Muscle layer of duodenum (tissue), 2 donors: ENCODE data around the gene SLC6A9.

Source experiments
- H3K27ac ChIP-seq: one replicate; pipeline ENCODE4 v1.7.0; 2013; ENCODE audit warnings: mild to moderate bottlenecking, low read length
- H3K27me3 ChIP-seq: one replicate; pipeline ENCODE4 v1.7.0; 2013; ENCODE audit warnings: low read depth, mild to moderate bottlenecking, control low read depth, low read length
- H3K36me3 ChIP-seq, 2 donors: one replicate each; pipeline ENCODE4 v1.7.0; 2013; ENCODE audit warnings: low read length in 2 of 2, control low read depth in 1 of 2, mild to moderate bottlenecking in 1 of 2; ENCODE audit not compliant: insufficient read depth in 2 of 2, control insufficient read depth in 1 of 2
- H3K4me1 ChIP-seq, 2 donors: one replicate each; pipeline ENCODE4 v1.7.0; 2013; ENCODE audit warnings: low read length in 2 of 2, mild to moderate bottlenecking in 2 of 2, control low read depth in 1 of 2, moderate library complexity in 1 of 2; ENCODE audit not compliant: insufficient read depth in 2 of 2, control insufficient read depth in 1 of 2
- H3K4me3 ChIP-seq, 2 donors: one replicate each; pipeline ENCODE4 v1.7.0; 2013; ENCODE audit warnings: low read length in 2 of 2, low read depth in 1 of 2, mild to moderate bottlenecking in 1 of 2
- H3K9me3 ChIP-seq, 2 donors: one replicate each; pipeline ENCODE4 v1.7.0; 2013; ENCODE audit warnings: low read length in 2 of 2, control low read depth in 1 of 2, mild to moderate bottlenecking in 1 of 2; ENCODE audit not compliant: control insufficient read depth in 1 of 2
- donor health status: healthy.

SLC6A9 gene

DNA sequence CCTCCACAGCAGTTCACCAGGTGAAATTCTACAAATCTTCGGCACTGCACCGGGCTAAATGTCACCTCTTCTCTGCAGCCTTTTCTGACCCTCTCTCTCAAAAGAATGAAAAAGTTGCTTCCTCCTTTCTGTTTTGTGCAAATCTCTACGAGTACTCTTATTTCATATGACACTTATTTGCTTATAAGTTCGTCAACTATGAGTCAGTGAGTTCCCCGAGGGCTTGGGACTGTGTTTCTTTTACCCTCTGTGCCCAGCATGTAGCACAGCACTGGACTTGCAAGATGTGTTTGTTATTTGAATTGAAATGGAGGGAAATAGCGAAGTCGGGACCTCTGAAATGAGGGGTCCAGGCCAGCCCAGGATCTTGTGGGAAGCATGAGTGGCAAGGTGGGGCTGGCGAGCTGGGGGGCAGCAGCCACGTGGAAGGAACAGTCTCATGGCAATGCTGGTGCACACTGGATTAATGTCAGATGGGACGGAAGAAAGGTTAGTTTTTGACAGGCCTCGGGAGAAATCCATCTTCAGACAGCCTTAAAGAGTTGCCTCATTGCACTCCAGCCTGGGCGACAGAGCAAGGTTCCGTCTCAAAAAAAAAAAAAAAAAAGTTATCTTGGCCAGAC is 6.2 kb downstream of the SLC6A9 start:
- peaks cover 5 to 10% of the 10 kb centered on the region in 2 donors for H3K4me1 ChIP-seq
- H3K36me3 ChIP-seq, result no peaks in the 10 kb centered on the region
- H3K27me3 ChIP-seq, result no peaks in the 10 kb centered on the region
- H3K9me3 ChIP-seq, result no peaks in the 10 kb centered on the region
- H3K27ac ChIP-seq, result no peak overlapping the region
- H3K4me3 ChIP-seq, result no peak overlapping the region

- peaks cover 1 to 6% of the 10 kb centered on the region in 2 donors for H3K4me1 ChIP-seq
- H3K9me3 ChIP-seq, result no peaks in the 10 kb centered on the region
- no peaks in the 10 kb centered on the region for H3K27me3 ChIP-seq
- H3K4me3 ChIP-seq, result no peak overlapping the region
- H3K27ac ChIP-seq, result no peak overlapping the region
- no peaks in the 10 kb centered on the region for H3K36me3 ChIP-seq
These were observed 7.0 kb downstream of the SLC6A9 start for GRCh38 chr1:44024031-44024902.

DNA sequence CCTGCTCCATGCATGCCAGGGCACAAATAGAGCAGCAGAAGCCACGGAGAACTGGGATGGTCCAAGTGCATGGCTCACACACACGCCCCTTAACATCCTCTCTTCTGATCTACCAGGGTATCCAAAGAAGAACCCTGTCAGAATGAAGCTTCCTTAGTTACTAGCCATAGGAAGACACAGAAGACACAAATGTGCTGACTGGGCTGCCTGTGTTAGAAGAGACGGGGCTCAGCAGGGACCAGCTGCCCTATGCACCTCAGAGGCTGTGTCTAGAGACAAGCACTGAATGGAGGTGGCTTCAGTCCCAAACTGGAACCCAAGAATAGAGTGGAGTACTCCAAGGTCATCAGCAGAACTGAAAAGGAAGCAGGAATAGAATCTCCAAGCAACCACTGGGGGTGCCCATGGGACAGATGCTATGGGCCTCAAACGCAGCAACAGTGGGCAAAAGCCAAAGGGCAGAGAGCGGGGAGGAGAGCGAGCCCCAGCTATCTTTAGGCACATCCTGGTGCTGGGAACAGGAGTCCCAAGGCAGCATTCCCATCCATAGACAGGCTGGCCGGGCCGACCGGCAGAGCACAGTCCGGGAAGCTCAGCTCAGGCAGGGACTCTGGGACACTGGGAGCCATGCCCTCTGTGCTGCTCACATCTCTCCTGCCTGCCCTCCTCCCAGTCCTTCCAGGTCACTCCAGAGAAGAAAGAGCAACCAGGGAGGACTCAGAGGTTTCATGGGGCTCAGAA is 9.5 kb downstream of the SLC6A9 start:
- H3K4me1 ChIP-seq, result no peaks in the 10 kb centered on the region
- no peaks in the 10 kb centered on the region for H3K9me3 ChIP-seq
- H3K36me3 ChIP-seq, result peaks cover 0 to 4% of the 10 kb centered on the region in 2 donors
- H3K27ac ChIP-seq, result no peak overlapping the region
- no peak overlapping the region for H3K4me3 ChIP-seq
- H3K27me3 ChIP-seq, result no peaks in the 10 kb centered on the region

DNA sequence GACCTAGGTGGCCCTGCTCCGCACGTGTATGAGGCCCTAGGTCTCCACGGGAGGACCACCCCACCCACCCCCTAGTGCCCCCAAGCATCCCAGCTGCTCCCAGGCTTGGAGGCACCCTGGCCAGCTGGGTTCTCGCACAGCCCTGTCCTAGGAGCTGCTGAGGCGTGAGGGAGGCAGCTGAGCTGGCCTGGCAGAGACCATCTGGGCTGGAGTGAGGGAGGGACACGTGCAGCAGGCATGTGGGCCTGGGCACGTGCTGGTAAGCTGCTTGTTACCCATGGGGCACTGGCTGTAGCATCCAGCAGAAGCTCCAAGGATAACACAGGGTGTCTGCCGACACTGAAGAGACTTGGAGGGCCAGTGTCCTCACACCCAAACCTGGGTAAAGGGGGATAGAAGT is 10.1 kb downstream of the SLC6A9 start:
- no peaks in the 10 kb centered on the region for H3K27me3 ChIP-seq
- no peaks in the 10 kb centered on the region for H3K9me3 ChIP-seq
- no peak overlapping the region for H3K4me3 ChIP-seq
- H3K36me3 ChIP-seq, result peaks cover 0 to 4% of the 10 kb centered on the region in 2 donors
- no peak overlapping the region for H3K27ac ChIP-seq
- H3K4me1 ChIP-seq, result no peaks in the 10 kb centered on the region

DNA sequence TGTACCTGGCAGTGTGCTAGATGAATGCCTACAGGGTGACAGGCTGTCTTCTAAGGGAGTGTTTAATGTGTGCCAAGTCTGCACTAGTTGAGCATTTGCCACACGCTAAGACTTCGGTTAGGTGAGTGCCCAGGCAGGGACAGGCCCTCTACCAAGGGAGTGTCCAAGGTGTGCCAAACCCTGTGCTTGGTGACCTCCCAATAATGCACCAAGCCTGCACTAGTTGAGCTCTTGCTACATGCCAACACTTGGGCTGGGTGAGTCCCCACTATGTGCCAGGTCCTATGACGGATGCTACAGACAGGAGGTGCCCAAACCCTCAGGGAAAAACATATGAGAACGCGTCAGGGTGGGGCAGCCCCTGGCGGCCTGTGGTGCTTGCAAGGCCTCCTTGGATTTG is 10.8 kb downstream of the SLC6A9 start:
- Histone ChIP-seq H3K9me3 (no peaks in the 10 kb centered on the region), H3K36me3 (peaks cover 0 to 4% of the 10 kb centered on the region in 2 donors), H3K4me3 (no peak overlapping the region), H3K27me3 (no peaks in the 10 kb centered on the region), H3K4me1 (peaks cover 0 to 2% of the 10 kb centered on the region in 2 donors), H3K27ac (no peak overlapping the region)

- Histone ChIP-seq H3K36me3 (peaks cover 0 to 4% of the 10 kb centered on the region in 2 donors), H3K4me3 (no peak overlapping the region), H3K4me1 (peaks cover 0 to 6% of the 10 kb centered on the region in 2 donors), H3K27me3 (no peaks in the 10 kb centered on the region), H3K27ac (no peak overlapping the region), H3K9me3 (no peaks in the 10 kb centered on the region)
These were observed 11.8 kb downstream of the SLC6A9 start for GRCh38 chr1:44019466-44019948.

DNA sequence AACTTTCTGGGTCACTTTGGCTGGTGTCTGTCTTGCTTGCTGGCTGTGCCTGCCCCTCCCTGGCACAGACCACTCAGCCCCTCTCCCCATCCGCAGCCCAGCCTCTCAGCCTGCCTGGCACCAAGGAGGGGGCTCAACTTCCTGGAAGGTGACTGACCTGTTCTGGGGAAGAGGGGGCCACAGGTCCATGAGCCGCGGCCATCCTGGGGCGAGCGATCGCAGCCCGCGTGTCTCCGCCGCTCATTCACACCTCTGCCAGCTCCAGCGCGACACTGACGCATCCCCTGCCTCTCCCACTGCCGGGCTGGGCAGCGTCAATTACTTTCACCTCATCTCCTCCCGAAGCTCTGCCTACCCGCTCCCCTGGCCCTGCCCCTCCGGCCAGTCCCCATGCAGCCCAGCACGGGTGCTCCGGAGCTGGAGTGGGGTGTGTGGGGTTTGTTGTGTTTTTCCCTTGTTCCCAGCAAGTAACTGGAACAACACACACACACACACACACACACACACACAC is 14.3 kb downstream of the SLC6A9 start:
- Histone ChIP-seq H3K4me1 (peaks cover 0 to 6% of the 10 kb centered on the region in 2 donors), H3K4me3 (no peak overlapping the region), H3K9me3 (no peaks in the 10 kb centered on the region), H3K27me3 (no peaks in the 10 kb centered on the region), H3K36me3 (peaks cover 0 to 4% of the 10 kb centered on the region in 2 donors), H3K27ac (no peak overlapping the region)

- H3K27ac ChIP-seq, result no peak overlapping the region
- no peak overlapping the region for H3K4me3 ChIP-seq
- H3K4me1 ChIP-seq, result peaks cover 0 to 6% of the 10 kb centered on the region in 2 donors
- H3K27me3 ChIP-seq, result no peaks in the 10 kb centered on the region
- no peaks in the 10 kb centered on the region for H3K9me3 ChIP-seq
- H3K36me3 ChIP-seq, result peaks cover 0 to 4% of the 10 kb centered on the region in 2 donors
These were observed 15.0 kb downstream of the SLC6A9 start for GRCh38 chr1:44016041-44016889.

- H3K9me3 ChIP-seq, result no peaks in the 10 kb centered on the region
- no peak overlapping the region for H3K4me3 ChIP-seq
- H3K27ac ChIP-seq, result no peak overlapping the region
- H3K36me3 ChIP-seq, result peaks cover 0 to 4% of the 10 kb centered on the region in 2 donors
- H3K4me1 ChIP-seq, result peaks cover 0 to 6% of the 10 kb centered on the region in 2 donors
- H3K27me3 ChIP-seq, result no peaks in the 10 kb centered on the region
These were observed 16.1 kb downstream of the SLC6A9 start for GRCh38 chr1:44015206-44015605.

DNA sequence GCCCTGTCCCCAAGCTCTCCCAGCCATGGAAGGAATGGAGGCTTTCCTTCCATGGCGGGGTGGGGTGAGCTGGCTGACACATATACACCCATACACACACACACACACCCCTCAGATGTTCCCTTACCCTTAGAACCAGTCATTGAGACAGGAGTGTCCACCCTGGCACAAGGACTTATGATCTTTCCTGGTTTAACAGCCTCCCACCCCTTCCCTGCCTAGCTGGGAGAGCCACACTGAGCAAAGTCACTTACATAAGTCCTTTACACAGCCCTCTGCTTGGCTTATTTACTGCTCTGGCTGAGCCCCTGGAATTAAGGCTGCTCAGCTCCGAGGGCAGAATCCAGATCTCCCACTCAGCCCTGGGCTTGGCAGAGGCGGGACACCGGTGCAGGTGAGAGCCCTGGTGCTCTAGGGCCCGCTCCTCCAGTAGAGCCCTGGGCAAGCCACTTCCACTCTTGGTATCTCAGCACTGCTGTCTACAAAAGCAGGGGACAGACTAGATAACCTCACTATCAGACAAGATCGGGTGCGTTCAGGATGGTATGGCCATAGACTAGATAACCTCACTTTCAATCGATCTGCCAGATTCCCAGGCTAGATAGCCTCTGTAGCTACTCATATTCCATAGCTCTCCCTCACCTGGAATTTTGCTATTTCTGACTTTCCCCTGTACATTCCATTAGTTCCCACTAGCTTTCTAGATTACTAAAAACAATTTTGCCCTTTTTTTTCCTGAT is 16.7 kb downstream of the SLC6A9 start:
- Histone ChIP-seq H3K4me3 (no peak overlapping the region), H3K36me3 (peaks cover 0 to 4% of the 10 kb centered on the region in 2 donors), H3K27me3 (no peaks in the 10 kb centered on the region), H3K4me1 (peaks cover 0 to 6% of the 10 kb centered on the region in 2 donors), H3K9me3 (no peaks in the 10 kb centered on the region), H3K27ac (no peak overlapping the region)
